Esophagus muscularis mucosa (tissue), 4 donors: ENCODE measurements around the gene ATP5IF1.

ENCODE experiments used
- CTCF ChIP-seq, 3 experiments: fragments of 200-600 bp in 2 of 3; fragments of 450-650 bp in 1 of 3; sonication (generic) in 2 of 3; IDR thresholded peaks; one replicate each; pipeline ENCODE4 v1.5.1; 2017 to 2019; ENCODE audit warnings: antibody characterized with exemption in 3 of 3, mild to moderate bottlenecking in 2 of 3, moderate library complexity in 1 of 3
- EP300 ChIP-seq: sonication (generic); formaldehyde crosslinking; IDR thresholded peaks from one replicate; pipeline ENCODE4 v1.6.1; 2017; ENCODE audit warnings: antibody characterized with exemption
- POLR2A ChIP-seq: fragments of 450-650 bp; IDR thresholded peaks from one replicate; pipeline ENCODE4 v1.6.1; 2017; ENCODE audit warnings: antibody characterized with exemption, moderate library complexity, mild to moderate bottlenecking, low read depth
- POLR2AphosphoS5 ChIP-seq, 2 donors: sonication (generic); formaldehyde crosslinking; IDR thresholded peaks; one replicate each; pipeline ENCODE4 v1.6.1; 2017; ENCODE audit warnings: antibody characterized with exemption in 2 of 2

- TF ChIP-seq CTCF (IDR thresholded peaks at IDR 0.05) (no peak), POLR2A (no peak), POLR2AphosphoS5 (IDR thresholded peaks at IDR 0.05) (no peak), EP300 (no peak)
Observed at GRCh38 chr1:28246427-28246832, 10.5 kb downstream of the ATP5IF1 start.
